H1 (cell line): ENCODE results near the gene STX17. TPM values are rescaled to one million over a fixed set of nuclear protein-coding genes. Genes with fewer than 3 reads are reported as not detected.

Source experiments
- PHF8 ChIP-seq: fragments of 200-600 bp; sonication (generic); conservative IDR thresholded peaks from 2 replicates; pipeline ENCODE4 v1.7.1; 2012; ENCODE audit warnings: low read depth, mild to moderate bottlenecking, inconsistent platforms, low read length, moderate library complexity
- polyA plus RNA-seq, 7 experiments: library from polyadenylated mRNA; depleted of rRNA in 3 of 7; stranded (reverse) in 5 of 7; unstranded in 2 of 7; fragments of >200 nt in 5 of 7; fragments of 200-250 nt in 2 of 7; gene quantifications; 1 replicate in 5 of 7; 2 replicates in 1 of 7; 4 replicates in 1 of 7; pipeline versions ENCODE4 v1.2.1 to v1.2.3, GENCODE V29; 2011 to 2013; ENCODE audit warnings: missing spikeins in 2 of 7, mixed read lengths in 2 of 7
- total RNA-seq: library from RNA; stranded (reverse); fragmentation: NEBNext Ultra II Directional; extraction: Animal tissue kit (Norgen Biotek cat#: 25700); gene quantifications from 2 replicates; pipeline ENCODE4 v1.2.1, GENCODE V29; 2021

Gene STX17
- total and polyA plus RNA-seq, 2 of the 8 experiments (the other 6 are each of a cell fraction or from before 2014, with no cell fraction given) = 4.5 to 16.3 TPM

DNA sequence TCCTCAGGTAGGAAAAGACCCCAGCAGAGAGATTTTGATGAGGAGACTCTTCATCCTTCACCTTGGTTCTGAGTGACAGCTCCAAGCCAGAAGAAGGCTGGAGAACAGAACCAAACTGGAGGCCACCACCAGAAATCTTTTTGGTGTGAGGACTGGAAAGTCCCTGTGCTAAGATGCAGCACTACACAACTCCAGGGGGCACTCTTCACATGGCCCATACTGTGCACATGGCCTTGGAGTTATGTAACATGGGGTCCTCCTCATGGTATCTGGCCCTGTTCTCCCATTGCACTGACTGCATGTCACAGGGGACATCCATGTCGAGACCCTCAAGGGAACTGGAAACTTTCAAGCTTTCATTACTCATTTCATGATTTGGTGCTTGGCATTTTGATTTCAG is 17.3 kb upstream of the STX17 start (continued):
- no peak for TF ChIP-seq PHF8
